Measurements from ENCODE around the gene TLE1.

TLE1 gene

GRCh38 chr9:81620002-81620390 lies 69.4 kb downstream of the TLE1 start:
- no peak for TF ChIP-seq CTCF (IDR thresholded peaks at IDR 0.05; ENCODE audit: low read depth, low read length)
- no peak for DNase-seq (ENCODE audit: low read depth in 2 of 2)
- H3K4me3 ChIP-seq (replicated peaks in 1 of 2; ENCODE audit: low read depth in 2 of 2, low read length in 2 of 2), result no peak overlapping the region

GRCh38 chr9:81619353-81620001 lies 69.9 kb downstream of the TLE1 start:
- DNase-seq (ENCODE audit: low read depth in 2 of 2), result peak; percentile 18 to 43
- H3K4me3 ChIP-seq (replicated peaks in 1 of 2; ENCODE audit: low read depth in 2 of 2, low read length in 2 of 2), result no peak overlapping the region
- no peak for TF ChIP-seq CTCF (IDR thresholded peaks at IDR 0.05; ENCODE audit: low read depth, low read length)

GRCh38 chr9:81618923-81619322 lies 70.4 kb downstream of the TLE1 start:
- TF ChIP-seq CTCF (IDR thresholded peaks at IDR 0.05; ENCODE audit: low read depth, low read length), result no peak
- no peak for DNase-seq (ENCODE audit: low read depth in 2 of 2)
- H3K4me3 ChIP-seq (replicated peaks in 1 of 2; ENCODE audit: low read depth in 2 of 2, low read length in 2 of 2), result no peak overlapping the region

GRCh38 chr9:81616141-81616540 lies 73.2 kb downstream of the TLE1 start:
- no peak for DNase-seq (ENCODE audit: low read depth in 2 of 2)
- no peak for TF ChIP-seq CTCF (IDR thresholded peaks at IDR 0.05; ENCODE audit: low read depth, low read length)
- H3K4me3 ChIP-seq (replicated peaks in 1 of 2; ENCODE audit: low read depth in 2 of 2, low read length in 2 of 2), result no peak overlapping the region

- no peak for DNase-seq (ENCODE audit: low read depth in 2 of 2)
- TF ChIP-seq CTCF (IDR thresholded peaks at IDR 0.05; ENCODE audit: low read depth, low read length), result no peak
- H3K4me3 ChIP-seq (replicated peaks in 1 of 2; ENCODE audit: low read depth in 2 of 2, low read length in 2 of 2), result no peak overlapping the region
Observed at GRCh38 chr9:81614335-81614734, 75.0 kb downstream of the TLE1 start.

DNA sequence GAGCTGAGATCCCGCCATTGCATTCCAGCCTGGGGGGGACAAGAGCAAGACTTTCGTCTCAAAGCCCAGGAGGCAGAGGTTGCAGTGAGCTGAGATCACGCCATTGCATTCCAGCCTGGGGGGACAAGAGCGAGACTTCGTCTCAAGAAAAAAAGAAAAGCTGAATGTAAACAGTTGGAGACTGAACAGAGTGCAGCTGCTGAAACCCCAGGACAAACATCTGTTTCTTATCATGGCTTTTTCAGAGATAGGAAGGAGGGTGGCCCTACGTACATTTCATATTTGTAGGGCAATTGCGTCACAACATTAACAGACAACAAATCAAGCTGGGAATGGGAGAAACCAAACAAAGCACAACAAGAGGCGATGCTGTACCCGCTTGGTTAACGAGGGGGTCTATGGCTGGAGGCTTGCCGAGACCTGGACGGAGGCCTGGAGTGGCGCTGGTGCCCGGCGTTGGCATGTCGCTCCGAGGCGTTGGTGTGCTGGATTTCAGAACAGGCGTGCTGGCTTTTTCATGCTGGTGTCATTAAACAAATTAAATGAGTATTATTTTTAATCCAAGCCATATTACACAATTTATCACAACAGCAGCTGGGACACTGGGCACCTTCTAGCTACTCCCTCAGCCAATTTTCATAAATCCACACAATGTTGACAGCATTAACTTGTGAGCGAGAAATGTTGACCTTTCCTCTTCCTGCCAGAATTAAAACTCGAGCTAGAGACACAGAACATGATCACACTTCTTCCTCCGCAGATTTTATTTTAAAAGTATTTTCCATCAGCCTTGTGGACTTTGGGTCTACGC lies 76.1 kb downstream of the TLE1 start:
- TF ChIP-seq CTCF (IDR thresholded peaks at IDR 0.05; ENCODE audit: low read depth, low read length), result no peak
- peak; percentile 41 to 96 for DNase-seq (ENCODE audit: low read depth in 2 of 2)
- H3K4me3 ChIP-seq (replicated peaks in 1 of 2; ENCODE audit: low read depth in 2 of 2, low read length in 2 of 2), result no peak overlapping the region

Measured in cardiac fibroblast (primary cell).